Measurements from ENCODE around the gene EBPL.

- TF ChIP-seq POLR2A (IDR thresholded peaks at IDR 0.05) = no peak
- TF ChIP-seq CTCF (IDR thresholded peaks at IDR 0.05) = no peak
Measured at GRCh38 chr13:49655906-49656305, 35.4 kb downstream of the EBPL start.
